WTC11 (cell line): Measurements from ENCODE around the gene CD79A.

Source experiments
- TF ChIP-seq, protein P1 (sequence below): fragments of 200-600 bp; IDR thresholded peaks from 2 replicates; pipeline ENCODE4 v1.8.0; 2022; ENCODE audit warnings: antibody characterized with exemption
- TF ChIP-seq, protein P2 (sequence below): sonication (generic); formaldehyde crosslinking; IDR thresholded peaks from 2 replicates; pipeline ENCODE4 v1.8.1; 2023; ENCODE audit warnings: mild to moderate bottlenecking, missing genetic modification reagents
- TF ChIP-seq, protein P3 (sequence below): sonication (generic); formaldehyde crosslinking; IDR thresholded peaks from 2 replicates; pipeline ENCODE4 v1.8.1; 2023; ENCODE audit warnings: mild to moderate bottlenecking, missing genetic modification reagents, moderate library complexity

DNA sequence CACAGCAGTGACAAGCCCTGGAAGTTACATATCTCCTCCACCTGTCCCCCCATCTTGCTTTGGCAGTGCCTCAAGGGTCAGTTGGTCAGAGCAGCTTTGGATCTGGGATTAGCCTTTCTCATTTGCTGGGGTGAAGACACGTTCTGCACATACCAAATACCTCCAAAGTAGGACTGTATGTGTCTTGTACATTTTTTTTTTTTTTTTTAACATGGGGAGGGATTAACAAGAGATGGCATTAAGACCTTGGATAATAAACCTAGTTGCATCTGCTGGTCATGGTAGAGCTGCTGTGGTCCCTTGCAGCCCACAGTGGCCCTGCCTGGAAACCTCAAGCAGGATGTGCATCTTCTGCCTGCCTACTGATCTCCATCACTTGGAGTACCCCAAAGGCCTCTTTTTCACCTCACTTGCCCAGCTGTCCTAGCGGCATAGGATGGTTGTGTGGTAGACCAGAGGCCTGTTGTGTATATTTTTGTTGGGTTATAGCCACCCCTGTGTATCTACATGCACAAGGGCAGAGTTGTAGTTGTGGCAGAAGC, 14.6 kb upstream of the CD79A start:
- TF ChIP-seq, protein P1, sequence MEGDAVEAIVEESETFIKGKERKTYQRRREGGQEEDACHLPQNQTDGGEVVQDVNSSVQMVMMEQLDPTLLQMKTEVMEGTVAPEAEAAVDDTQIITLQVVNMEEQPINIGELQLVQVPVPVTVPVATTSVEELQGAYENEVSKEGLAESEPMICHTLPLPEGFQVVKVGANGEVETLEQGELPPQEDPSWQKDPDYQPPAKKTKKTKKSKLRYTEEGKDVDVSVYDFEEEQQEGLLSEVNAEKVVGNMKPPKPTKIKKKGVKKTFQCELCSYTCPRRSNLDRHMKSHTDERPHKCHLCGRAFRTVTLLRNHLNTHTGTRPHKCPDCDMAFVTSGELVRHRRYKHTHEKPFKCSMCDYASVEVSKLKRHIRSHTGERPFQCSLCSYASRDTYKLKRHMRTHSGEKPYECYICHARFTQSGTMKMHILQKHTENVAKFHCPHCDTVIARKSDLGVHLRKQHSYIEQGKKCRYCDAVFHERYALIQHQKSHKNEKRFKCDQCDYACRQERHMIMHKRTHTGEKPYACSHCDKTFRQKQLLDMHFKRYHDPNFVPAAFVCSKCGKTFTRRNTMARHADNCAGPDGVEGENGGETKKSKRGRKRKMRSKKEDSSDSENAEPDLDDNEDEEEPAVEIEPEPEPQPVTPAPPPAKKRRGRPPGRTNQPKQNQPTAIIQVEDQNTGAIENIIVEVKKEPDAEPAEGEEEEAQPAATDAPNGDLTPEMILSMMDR = no peak
- TF ChIP-seq, protein P2, sequence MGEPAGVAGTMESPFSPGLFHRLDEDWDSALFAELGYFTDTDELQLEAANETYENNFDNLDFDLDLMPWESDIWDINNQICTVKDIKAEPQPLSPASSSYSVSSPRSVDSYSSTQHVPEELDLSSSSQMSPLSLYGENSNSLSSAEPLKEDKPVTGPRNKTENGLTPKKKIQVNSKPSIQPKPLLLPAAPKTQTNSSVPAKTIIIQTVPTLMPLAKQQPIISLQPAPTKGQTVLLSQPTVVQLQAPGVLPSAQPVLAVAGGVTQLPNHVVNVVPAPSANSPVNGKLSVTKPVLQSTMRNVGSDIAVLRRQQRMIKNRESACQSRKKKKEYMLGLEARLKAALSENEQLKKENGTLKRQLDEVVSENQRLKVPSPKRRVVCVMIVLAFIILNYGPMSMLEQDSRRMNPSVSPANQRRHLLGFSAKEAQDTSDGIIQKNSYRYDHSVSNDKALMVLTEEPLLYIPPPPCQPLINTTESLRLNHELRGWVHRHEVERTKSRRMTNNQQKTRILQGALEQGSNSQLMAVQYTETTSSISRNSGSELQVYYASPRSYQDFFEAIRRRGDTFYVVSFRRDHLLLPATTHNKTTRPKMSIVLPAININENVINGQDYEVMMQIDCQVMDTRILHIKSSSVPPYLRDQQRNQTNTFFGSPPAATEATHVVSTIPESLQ (CRISPR knock-in tag) = no peak
- TF ChIP-seq, protein P3, sequence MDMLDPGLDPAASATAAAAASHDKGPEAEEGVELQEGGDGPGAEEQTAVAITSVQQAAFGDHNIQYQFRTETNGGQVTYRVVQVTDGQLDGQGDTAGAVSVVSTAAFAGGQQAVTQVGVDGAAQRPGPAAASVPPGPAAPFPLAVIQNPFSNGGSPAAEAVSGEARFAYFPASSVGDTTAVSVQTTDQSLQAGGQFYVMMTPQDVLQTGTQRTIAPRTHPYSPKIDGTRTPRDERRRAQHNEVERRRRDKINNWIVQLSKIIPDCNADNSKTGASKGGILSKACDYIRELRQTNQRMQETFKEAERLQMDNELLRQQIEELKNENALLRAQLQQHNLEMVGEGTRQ (CRISPR knock-in tag) = no peak
